Glomerular visceral epithelial cell (primary cell): Measurements from ENCODE around the gene PNPLA8.
"Not testable (repeated sequence)": the region's sequence is repeated elsewhere in the genome, so short reads cannot be mapped to it uniquely, and the experiment has no call there.

Experiments used
- DNase-seq: peaks from one replicate; pipeline ENCODE4 v3.0.0-alpha.2; 2016; ENCODE audit errors: extremely low spot score

Gene PNPLA8

DNA sequence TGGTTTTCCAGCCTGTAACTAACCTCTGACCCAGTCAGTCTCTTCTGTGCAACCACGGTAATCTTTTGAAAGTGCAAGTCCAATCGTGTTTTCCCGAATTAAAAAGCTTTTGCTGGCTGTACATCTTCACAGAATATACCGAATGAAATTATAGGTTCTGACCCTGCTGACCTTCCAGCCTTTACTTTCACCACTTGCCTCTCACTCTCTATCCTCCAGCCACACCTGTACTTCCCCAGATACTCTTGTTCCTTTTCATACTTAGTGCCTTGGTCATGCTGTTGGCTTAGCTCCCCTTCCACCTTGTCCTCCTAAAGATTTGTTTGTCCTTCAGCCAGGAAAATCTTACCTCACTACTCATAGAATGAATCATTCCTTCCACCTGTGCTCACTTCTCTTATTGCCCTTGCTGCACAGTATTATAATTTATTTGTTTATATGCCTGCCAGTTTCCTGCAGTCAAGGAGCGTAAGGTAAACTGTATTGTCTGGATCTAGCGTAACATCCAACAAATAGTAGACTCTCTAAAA, 2.3 kb upstream of the PNPLA8 start:
- no peak for DNase-seq

DNA sequence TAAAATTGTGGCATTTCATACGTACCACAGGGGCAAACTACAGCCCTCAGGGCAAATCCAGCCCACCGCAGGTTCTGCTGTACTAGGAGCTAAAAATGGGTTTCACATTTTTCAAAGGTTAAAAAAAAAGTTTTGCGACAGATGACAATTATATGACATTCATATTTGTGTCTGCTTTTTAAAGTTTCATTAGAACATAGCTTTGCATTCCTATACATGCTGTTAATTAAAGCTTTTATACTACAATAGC, 758 bp upstream of the PNPLA8 start:
- DNase-seq, result no peak

DNA sequence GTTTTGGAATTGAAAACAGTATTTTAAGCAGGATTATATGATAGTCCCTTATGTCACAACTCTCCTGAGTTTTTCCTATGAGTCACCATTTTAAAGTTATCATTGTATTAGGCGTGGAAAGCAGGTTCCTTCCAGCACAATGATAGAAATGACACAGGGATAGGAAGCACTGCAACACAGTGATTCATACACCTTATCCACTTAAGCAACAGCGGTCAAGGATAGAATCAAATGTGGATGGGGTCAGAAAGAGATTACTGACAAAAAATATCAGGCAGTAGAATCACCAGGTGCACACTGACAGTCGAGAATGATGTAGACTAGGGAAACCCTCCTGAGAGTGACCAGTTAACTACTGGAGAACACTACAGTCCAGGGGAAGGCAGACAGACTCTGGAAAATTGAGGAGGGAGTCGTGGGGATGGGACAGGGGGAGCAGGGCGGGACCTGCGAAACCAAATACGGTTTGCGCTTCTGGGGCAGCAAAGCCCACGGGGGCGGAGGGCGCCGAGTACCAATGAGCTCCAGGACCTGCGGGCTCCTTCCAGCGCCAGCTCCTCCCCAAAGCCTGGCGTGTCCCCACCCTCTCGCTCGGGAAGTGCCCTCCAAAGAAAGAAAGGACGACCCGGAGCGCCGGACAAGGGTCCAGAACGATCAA, 479 bp downstream of the PNPLA8 start:
- DNase-seq, result peak; percentile 81

DNA sequence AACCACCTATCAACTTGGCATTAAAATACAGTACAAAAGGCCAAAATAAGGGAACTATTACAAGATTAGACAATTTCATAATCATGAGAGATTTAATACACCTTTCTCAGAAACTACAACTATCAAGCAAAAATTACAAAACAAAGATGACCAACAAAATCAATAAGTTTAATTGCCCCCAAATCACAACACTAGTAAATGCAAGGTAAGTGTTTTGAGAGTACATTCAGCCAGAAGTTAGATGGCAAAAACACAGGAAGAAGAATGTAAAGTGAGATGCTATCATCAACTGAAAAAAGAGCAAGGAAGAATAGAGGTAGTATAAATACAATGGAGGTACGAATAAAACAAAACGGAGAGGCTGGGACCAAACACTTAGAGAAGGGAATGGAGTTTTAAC, 3.2 kb downstream of the PNPLA8 start:
- DNase-seq, result no peak

DNA sequence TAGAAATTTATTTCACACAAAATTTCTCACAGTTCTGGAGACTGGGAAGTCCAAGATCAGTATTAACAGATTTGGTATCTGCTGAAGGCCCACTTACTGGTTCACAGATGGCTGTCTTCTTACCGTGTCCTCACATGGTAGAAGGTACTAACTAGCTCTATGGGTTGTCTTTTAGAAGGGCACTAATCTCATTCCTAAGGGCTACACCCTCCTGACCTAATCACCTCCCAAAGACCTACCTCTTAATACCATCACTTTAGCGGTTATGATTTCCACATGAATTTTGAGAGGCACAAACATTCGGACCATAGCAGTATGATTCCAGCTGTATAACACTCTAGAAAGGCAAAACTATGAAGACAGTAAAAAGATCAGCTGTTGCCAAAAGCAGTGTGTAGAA, 8.0 kb downstream of the PNPLA8 start:
- no peak for DNase-seq

DNA sequence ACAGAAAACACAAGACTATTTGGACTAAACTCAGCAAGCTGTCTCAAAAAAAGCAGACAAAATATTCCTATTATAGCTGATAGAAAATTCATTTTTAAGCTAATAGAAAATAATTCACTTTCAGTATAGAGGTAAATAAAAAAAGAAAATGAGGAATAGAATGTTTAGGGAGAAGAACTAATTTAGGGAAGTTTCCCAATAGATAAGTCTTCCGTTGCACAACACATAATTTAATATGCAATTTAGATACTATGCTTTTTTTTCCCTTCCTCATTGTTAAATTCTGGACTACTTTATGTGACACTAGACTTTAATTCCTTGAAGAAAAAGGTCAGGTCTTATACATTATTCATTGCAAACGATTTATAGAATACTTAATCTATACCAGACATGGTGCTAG, 10.3 kb downstream of the PNPLA8 start:
- no peak for DNase-seq

DNA sequence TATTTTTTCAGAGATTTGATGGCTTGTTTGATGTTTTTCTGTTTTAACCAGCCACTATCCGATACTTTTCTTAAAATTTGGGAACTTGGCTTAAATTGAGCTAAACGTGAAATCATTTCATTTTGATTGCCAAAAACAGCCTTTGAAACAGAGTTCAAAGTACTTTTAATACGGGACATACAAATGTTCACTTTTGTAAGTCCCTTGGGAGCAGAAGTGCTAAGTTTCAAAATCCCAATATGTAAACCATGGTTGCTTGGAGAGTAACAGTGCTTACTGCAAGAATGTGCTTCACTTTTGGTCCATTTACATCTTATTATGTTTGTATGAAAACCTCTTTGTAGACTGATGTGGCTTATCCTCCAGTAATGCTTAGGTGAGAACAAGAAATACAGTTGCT, 10.9 kb downstream of the PNPLA8 start:
- no peak for DNase-seq

DNA sequence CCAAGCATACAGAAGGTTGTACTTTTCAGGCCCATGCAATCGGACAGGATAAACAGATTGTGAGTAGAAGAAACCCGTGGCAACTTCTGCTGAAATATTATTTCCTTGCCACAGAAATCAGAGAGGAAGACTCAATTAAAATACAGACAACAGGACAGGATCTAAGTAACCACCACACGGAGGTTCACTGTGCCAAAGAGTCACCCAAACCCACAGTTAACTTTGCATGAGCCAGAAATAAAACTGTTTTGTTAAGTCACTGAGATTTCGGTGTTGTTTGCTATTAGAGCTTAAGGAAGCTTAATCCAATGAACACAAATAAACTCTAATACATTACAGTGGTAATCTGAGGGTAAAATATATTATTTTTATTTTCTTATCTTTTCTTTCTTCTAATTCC, 14.0 kb downstream of the PNPLA8 start:
- no peak for DNase-seq

DNA sequence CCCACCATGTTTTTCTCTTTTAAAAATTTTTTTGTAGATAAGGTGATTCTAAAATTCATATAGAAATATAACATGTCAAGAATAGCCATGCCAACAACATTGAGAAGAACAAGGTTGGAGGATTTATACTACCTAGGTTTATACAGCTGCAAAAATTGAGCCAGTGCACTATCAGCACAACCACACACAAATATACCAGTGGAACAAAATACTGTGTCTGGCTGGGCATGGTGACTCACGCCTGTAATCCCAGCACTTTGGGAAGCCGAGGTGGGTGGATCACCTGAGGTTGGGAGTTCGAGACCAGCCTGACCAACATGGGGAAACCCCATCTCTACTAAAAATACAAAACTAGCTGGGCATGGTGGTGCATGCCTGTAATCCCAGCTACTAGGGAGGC, 21.4 kb downstream of the PNPLA8 start:
- DNase-seq, result not testable (repeated sequence)

DNA sequence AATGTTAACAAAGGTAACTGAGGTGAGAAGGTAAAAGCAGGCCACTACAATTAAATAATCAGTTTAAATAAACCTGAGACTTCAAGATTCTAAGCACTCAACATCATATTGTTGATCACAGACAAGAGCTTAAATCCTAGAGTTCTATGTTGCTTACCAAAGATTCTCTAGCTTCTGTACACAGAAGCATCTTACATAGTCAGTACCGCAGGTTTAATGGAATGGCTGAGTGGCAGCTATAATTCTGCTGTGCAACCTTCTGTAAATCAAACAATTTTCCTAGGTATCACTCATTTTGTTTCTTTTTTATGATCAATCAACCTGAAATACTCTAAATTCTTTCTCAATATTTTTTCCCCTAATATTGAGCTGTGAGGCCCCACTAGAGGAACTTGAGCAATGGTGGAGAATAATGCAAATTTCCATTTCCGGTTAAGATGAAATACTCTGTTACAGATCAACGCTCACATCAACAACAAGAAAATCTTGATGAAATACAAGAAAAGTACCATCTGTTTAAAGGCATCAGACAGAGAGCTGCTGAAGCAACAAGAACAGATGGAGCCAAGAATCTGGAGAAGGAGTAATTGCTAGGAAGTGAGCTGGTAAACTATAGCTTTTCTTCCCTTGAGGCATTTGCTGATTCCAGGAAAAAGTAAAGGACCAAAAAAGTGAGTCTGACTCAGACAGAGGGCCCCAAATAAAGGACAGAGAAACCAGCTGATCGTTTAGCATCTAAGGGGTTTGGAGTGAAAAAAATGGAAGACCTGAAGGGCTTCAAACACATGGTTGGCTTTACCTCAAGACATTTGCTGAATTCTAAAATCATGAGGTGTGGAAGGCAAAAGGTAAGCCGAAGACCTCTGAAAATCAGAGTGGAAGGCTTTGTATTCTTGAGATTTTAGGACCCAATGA, 22.6 kb downstream of the PNPLA8 start:
- no peak for DNase-seq

DNA sequence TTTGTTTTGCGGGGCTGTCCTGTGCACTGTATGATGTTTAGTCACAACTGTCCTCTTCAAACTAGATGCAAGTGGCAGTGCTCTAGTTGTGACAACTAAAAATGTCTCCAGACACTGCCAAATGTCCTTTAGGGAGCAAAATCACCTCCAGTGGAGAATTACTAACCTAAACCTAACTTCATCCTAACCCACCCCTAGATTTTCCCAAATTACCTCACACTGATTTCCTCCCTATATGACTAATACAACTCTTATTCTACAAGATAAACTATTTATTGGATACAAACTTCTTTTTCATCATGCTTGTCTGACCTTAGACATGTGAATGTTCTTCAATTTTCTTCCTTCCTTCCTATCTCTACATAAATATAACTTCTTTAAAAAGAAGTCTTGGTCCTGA, 26.4 kb downstream of the PNPLA8 start:
- no peak for DNase-seq

DNA sequence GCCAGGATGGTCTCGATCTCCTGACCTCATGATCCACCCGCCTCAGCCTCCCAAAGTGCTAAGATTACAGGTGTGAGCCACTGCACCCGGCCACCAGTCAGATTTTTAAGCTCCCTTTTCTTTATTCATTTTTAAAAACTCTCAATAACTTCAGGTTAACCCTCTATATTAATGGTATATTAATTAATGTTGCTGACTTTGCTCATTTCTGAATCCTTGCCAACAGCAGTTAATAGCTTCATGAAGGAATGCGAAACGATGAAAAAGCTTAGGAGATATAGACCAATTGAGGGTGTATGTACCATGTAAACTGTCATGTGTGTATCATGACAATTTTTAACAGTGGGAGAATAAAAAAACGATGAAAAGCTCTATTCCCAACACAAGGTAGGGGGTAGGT, 27.5 kb downstream of the PNPLA8 start:
- DNase-seq, result no peak

DNA sequence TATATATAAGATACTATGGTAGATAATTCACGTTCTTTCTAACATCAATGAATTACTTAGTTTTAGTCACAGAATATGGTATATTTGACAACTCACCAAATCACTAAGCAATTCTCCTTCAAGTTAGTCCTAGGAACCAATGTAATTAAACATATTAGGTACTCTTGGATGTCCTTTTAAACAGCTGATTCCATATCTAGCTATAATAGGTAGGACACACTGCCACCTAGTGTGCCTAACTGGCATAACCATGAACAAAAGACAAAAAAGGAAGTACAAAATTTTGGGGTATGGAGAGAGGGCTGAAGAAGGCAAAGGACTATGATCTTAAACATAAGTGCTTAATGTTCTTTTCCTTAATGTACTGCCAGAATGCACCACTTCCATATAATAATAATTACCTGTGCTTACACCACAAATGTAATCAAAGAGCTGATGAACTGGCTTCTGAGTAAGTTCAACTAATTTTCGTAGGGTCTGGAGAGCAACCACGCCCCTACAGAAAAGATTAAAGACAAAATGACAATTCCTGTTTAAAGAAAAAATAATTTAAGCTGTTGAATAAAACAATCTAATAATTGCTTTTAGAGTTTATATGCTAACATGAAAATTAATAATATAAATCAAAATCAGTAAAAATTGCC, 28.7 kb downstream of the PNPLA8 start:
- peak; percentile 53 for DNase-seq

DNA sequence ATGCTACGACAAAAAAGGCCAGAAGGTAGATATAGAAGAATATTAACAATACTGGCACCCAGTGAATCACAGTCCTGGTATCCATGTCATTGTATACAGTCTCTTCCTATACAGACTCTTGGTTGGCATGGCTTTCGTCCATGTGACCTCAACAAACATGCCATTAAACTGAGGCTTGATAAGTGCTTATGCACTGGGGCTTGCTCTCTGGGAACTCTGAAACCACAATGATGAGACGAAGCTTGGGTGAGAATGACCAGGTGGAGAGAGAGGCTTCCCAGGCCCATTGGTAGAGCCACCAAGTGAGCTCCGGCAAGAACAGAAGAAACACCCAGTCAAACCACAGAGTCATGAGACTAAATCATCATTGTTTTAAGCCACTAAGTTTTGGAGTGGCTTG, 33.2 kb downstream of the PNPLA8 start:
- peak; percentile 74 for DNase-seq

DNA sequence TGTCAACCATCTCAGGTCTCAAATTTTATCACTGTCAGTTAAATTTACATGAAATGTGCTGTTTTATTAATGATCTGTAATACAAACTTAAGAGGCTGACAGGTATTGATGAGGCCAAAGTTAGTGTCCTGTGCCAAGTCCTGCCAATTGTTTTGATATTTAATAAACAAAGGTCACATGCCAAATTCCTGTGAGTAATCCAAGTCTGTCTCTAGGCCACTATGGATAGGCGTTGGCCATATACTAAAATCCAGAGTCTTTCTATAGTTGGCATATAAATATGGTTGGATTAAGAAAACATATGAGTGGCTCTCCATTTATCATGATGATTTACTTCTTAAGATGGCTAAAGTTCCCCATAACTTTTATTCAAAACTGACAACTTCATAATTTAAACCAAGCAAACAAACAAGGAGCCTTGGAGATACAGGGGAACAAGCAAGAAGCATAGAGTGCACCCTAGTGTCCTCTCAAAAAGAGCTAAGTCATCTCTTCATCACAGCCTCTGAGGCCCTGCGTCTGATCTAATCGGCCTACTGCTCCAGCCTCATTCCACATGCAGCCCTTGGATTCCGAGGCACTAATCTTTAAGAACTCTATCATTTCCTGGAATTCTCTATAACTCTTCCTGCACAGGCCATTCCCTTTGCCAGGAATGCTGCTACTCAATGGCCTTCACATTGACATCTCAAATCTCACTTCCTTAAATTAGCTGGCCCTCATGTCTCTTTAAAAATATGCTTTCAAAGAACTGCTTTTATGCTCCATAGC, 37.0 kb downstream of the PNPLA8 start:
- no peak for DNase-seq

DNA sequence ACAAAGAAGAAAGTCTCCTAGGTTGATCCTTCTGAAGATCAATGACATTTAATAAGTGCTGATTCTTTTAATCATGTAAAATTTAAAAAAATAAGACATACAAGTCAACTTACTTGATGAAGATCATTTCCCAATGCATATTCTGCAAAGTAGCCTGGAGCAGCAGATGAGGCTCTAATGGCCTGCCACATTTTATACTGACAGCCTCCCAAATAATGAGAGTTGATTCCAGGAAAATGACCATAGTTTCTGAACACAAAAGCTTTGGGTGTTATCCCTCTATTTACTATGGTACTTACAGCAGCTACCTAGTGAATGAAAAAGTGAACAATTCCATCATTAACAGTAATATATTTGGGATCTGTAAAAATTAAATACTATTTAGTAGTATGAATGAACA, 38.3 kb downstream of the PNPLA8 start:
- no peak for DNase-seq

DNA sequence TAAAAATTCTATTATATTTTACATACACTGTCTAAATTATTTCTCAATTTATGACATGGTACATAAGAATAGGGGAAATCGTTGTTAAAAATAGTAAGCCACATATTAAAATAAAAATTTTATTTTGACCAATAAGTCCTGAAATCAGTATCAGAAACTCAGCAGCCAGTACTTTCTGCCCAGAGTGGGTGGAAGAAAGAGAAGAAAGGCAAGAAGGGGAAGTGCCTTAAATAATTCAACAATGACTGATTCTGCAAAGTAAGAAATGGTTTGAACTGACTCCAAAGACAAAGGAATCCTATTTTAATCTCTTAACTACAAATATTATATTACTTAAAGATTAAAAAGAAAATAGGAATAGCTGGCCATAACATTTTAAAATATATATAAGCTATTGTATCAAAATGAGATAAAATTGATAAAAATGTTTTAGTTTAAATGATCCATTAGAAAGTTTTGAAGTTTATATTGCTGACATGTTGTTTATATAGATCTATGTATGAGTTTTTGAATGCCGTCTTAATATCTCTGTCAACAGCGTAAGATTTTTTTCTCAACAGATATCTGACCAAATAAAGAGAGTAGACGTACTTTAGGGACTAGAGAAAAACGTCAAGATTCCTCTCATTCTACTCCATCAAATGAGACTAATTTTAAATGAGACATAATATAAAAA, 39.5 kb downstream of the PNPLA8 start:
- no peak for DNase-seq

DNA sequence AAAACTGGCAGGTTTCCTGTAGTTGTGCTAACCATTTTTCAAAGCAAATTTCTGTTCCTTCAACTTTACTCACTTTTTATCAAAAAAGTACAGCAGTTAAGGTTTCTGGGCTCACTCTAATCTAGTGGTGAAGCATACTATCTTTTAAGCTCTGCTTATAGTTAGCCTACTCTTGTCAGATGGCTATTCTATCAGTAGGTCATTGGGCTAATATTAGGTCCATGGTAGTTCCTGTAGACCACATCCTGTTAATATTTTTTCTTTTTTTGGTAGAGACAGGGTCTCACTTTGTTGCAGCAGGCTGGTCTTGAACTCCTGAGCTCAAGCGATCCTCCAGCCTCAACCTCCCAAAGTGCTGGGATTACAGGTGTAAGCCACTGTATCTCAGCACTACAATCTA, 41.8 kb downstream of the PNPLA8 start:
- no peak for DNase-seq

DNA sequence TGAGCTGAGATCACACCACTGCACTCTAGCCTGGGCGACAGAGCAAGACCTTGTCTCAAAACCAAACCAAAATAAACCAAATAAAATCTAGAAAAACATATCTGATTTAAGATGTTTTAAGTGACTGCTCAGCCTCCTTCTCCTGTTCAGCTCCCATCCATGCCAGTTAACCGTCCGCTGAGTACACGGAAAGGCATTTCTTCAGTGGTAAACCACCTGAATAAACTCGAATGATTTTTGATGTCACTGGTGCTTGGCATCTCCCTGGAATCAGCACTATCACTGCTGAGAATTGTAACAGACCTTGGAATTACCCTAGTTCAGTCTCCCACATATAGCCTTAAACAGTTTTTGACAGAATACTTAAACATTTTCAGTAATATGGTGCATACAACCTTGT, 45.6 kb downstream of the PNPLA8 start:
- DNase-seq, result peak; percentile 66

DNA sequence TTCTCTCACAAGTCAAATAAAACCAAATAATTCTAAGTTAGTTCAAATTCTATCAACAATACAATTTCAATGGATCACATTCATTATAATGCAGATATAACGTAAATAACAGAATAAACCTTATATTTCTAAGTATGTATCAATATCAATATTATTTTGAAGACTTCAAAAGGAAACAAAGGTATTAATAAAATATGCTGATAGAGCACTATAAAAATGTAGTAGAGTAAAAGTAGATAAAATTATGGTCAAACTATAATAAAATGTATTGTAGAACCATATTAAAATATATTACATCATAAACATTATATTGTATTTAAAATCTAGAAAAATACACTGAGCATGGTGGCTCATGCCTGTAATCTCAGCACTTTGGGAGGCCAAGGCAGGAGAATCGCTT, 46.2 kb downstream of the PNPLA8 start:
- no peak for DNase-seq

DNA sequence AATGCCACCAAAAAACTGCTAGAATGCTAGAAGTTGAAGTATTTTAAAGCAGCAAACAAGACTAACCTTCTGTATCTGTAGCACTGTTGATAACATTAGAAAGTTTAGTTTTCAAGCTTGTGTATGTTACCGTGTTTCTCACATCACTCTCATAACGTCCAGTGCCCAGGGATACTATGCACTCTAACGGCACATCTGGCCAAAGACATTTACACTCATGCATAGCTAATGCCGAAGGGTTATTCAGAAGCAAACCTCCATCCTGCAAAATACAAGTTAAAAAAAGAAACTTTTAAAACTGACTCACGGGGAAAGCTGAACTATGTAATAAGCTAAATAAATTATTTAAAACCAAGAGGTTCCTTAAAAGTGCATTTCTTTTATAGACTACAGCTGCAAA, 46.8 kb downstream of the PNPLA8 start:
- DNase-seq, result no peak

DNA sequence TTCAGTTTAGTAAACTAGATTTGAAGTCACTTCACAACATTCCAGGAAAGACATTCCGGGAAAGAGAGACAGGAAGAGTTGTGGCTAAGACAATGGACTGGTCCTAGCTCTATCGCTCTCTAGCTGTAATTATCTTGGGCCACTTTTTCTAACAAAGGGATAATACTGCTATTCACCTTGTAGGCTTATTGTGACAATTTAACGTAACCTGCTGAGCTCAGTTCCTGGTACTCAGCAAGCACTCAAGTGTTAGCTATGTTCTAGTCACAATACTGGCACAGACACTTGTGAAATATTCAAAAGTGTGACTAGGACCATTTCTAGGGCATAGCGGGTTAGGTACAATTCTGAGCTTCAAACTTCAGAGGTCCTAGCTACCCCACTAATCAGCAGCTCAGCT, 57.7 kb downstream of the PNPLA8 start:
- no peak for DNase-seq
